ENCODE data around the gene CIDEB. TPM values are rescaled to one million over a fixed set of nuclear protein-coding genes. Genes with fewer than 3 reads are reported as not detected.

CIDEB gene
- total and polyA plus RNA-seq, 2 of the 8 experiments (the other 6 are each of a cell fraction or from before 2014, with no cell fraction given), result 0.11 TPM; not detected in 1

- H3K9me3 ChIP-seq (ENCODE audit: insufficient read depth in 2 of 2, low read depth in 1 of 2, low read length in 1 of 2), result no peaks in the 10 kb centered on the region
- POLR2A ChIA-PET (ENCODE audit: partially characterized antibody), result no interaction called here
- WGBS, 2 experiments (ENCODE audit: extremely low coverage in 1 of 2, insufficient coverage in 1 of 2, insufficient read length in 1 of 2, insufficient replicate concordance in 2 of 2, low coverage in 1 of 2, low lambda C conversion rate in 2 of 2, missing lambda C conversion rate in 1 of 2), result 80% methylated on average over 6 of the region's 7 CpGs; no CpG with 5 or more reads in 1 of the 2 experiments
These were observed 29.5 kb upstream of the CIDEB start for GRCh38 chr14:24337144-24337823.

More at GRCh38 chr14:24337144-24337823, 29.5 kb upstream of the CIDEB start:
- H3K9ac ChIP-seq (replicated peaks in 1 of 4; ENCODE audit: extremely low read depth in 1 of 4, low read depth in 3 of 4, low read length in 3 of 4), result no peak overlapping the region
- no peaks in the 10 kb centered on the region for H3K79me2 ChIP-seq (ENCODE audit: control insufficient read depth in 1 of 2, insufficient read depth in 2 of 2, low read length in 2 of 2)
- H3K27ac ChIP-seq (ENCODE audit: low read depth, low read length), result no peak overlapping the region
- FAIRE-seq (no peak), DNase-seq (ENCODE audit: low read depth in 1 of 2, low spot score in 2 of 2) (no peak)
- peaks cover 26% of the 10 kb centered on the region for H3K23me2 ChIP-seq (ENCODE audit: low read depth, low read length)
- no peaks in the 10 kb centered on the region for H3K36me3 ChIP-seq (ENCODE audit: control insufficient read depth in 2 of 4, insufficient read depth in 4 of 4, low read length in 3 of 4)
- CTCF ChIA-PET (ENCODE audit: partially characterized antibody), result interaction anchor here (0.8 to 27.8 kb wide), 10 partner anchors 8 to 90 kb away, joined by 3 to 664 read pairs (median 5); partner anchors contain the start of genes CBLN3, KHNYN and NFATC4
- no peak for TF ChIP-seq SIX5 (IDR thresholded peaks at IDR 0.05; ENCODE audit: low read depth, low read length)
- TF ChIP-seq SP4 (IDR thresholded peaks at IDR 0.05; ENCODE audit: low read length), result no peak
- no peak for TF ChIP-seq SP1 (IDR thresholded peaks at IDR 0.05; ENCODE audit: low read depth, low read length)
- no peak for TF ChIP-seq SIN3A (conservative IDR thresholded peaks at IDR 0.05 in 1 of 2, IDR thresholded peaks at IDR 0.05 in 1 of 2; ENCODE audit: low read depth in 1 of 2, low read length in 2 of 2)
- no peak for TF ChIP-seq KDM5A (IDR thresholded peaks at IDR 0.05; ENCODE audit: low read length)
- TF ChIP-seq CTCF (IDR thresholded peaks at IDR 0.05; ENCODE audit: control extremely low read depth in 1 of 3, insufficient read depth in 1 of 3, low read depth in 1 of 3, low read length in 3 of 3), result no peak
- TF ChIP-seq TBP (IDR thresholded peaks at IDR 0.05; ENCODE audit: low read depth, low read length), result no peak
- no peak for TF ChIP-seq RAD21 (IDR thresholded peaks at IDR 0.05 in 1 of 2, conservative IDR thresholded peaks at IDR 0.05 in 1 of 2; ENCODE audit: low read depth in 2 of 2, low read length in 2 of 2)
- H3K4me3 ChIP-seq (ENCODE audit: extremely low read depth in 1 of 4, insufficient read depth in 2 of 4, low read depth in 3 of 4, low read length in 4 of 4), result no peak overlapping the region
- H2BK15ac ChIP-seq (ENCODE audit: low read length), result no peak overlapping the region
- H3K4ac ChIP-seq (replicated peaks; ENCODE audit: insufficient read length, low read depth, low read length), result no peak overlapping the region
- no peak overlapping the region for H2BK12ac ChIP-seq (ENCODE audit: low read depth, low read length)
- no peak overlapping the region for H2BK5ac ChIP-seq (ENCODE audit: low read depth, low read length)
- H2AK5ac ChIP-seq (ENCODE audit: low read depth, low read length), result no peak overlapping the region; the same call in 1 of the 2 replicates
- H2BK120ac ChIP-seq (replicated peaks; ENCODE audit: low read depth, low read length), result no peak overlapping the region
- H2AFZ ChIP-seq (ENCODE audit: low read length), result no peak overlapping the region
- no peak overlapping the region for H3K14ac ChIP-seq (ENCODE audit: insufficient read length)
- H4K20me1 ChIP-seq (replicated peaks in 1 of 2; ENCODE audit: control insufficient read depth in 1 of 2, insufficient read depth in 2 of 2, low read length in 2 of 2), result peaks cover 0 to 2% of the 10 kb centered on the region in 2 experiments
- no peak overlapping the region for H3K56ac ChIP-seq (replicated peaks; ENCODE audit: insufficient read length, low read depth, low read length)
- H3K79me1 ChIP-seq (ENCODE audit: low read depth, low read length), result no peaks in the 10 kb centered on the region
- H3K23ac ChIP-seq (ENCODE audit: insufficient read length), result no peak overlapping the region
- no peak overlapping the region for H3K4me2 ChIP-seq (ENCODE audit: insufficient read depth in 1 of 2, low read depth in 2 of 2, low read length in 2 of 2)
- no peak overlapping the region for H4K5ac ChIP-seq (ENCODE audit: insufficient read length, low read depth, low read length)
- H3K4me1 ChIP-seq (replicated peaks in 1 of 4; ENCODE audit: control insufficient read depth in 3 of 4, insufficient read depth in 4 of 4, low read length in 3 of 4), result peaks cover 0 to 20% (median 7%) of the 10 kb centered on the region in 4 experiments; a peak in 5 of 7 replicates
- peaks cover 69 to 96% (median 91%) of the 10 kb centered on the region in 4 experiments for H3K27me3 ChIP-seq (replicated peaks in 1 of 4; ENCODE audit: control insufficient read depth in 3 of 4, extremely low read depth in 1 of 4, insufficient read depth in 3 of 4, low read length in 3 of 4)
- no peak overlapping the region for H3K18ac ChIP-seq (ENCODE audit: extremely low read depth, low read length)
- no peak overlapping the region for H2BK20ac ChIP-seq (ENCODE audit: low read length)
- H4K8ac ChIP-seq (ENCODE audit: extremely low read depth, insufficient read depth, low read length), result no peak overlapping the region
- no peak overlapping the region for H4K91ac ChIP-seq (replicated peaks; ENCODE audit: insufficient read length, low read length)
